ENCODE results near the gene LDLRAP1.
"Not testable (repeated sequence)": the region's sequence is repeated elsewhere in the genome, so short reads cannot be mapped to it uniquely, and the experiment has no call there.

The LDLRAP1 gene

GRCh38 chr1:25598879-25599278 is 55.5 kb downstream of the LDLRAP1 start:
- Histone ChIP-seq H3F3A (ENCODE audit: insufficient read depth, low read length) (no peaks in the 10 kb centered on the region), H3K9me3 (ENCODE audit: low read length) (no peaks in the 10 kb centered on the region), H2AFZ (ENCODE audit: low read length) (no peak overlapping the region), H3K27me3 (ENCODE audit: insufficient read depth, low read length) (peaks cover 7% of the 10 kb centered on the region), H4K20me1 (ENCODE audit: insufficient read depth, low read length) (no peaks in the 10 kb centered on the region), H3K4me3 (ENCODE audit: low read depth, low read length, poor library complexity, severe bottlenecking) (no peak overlapping the region), H3K9me2 (ENCODE audit: low read depth, low read length) (no peaks in the 10 kb centered on the region), H3K9ac (ENCODE audit: low read length) (no peak overlapping the region), H3K4me1 (ENCODE audit: insufficient read depth, low read length, severe bottlenecking) (no peaks in the 10 kb centered on the region), H3K4me2 (ENCODE audit: low read length) (no peak overlapping the region), H3K36me3 (ENCODE audit: insufficient read depth, low read length) (no peaks in the 10 kb centered on the region; the same call in 1 of the 2 replicates), H3K79me2 (ENCODE audit: insufficient read depth, low read length) (no peaks in the 10 kb centered on the region), H3K27ac (ENCODE audit: low read depth, low read length, poor library complexity, severe bottlenecking) (no peak overlapping the region)
- no peak for TF ChIP-seq CTCF (IDR thresholded peaks at IDR 0.05; ENCODE audit: low read length)
- no peak for TF ChIP-seq EZH2 (IDR thresholded peaks at IDR 0.05; ENCODE audit: borderline replicate concordance, low read length)

- no peak overlapping the region for H3K9ac ChIP-seq (ENCODE audit: low read length)
- H3K4me1 ChIP-seq (ENCODE audit: insufficient read depth, low read length, severe bottlenecking) = no peaks in the 10 kb centered on the region
- no peaks in the 10 kb centered on the region for H4K20me1 ChIP-seq (ENCODE audit: insufficient read depth, low read length)
- H3K4me3 ChIP-seq (ENCODE audit: low read depth, low read length, poor library complexity, severe bottlenecking) = no peak overlapping the region
- H3K4me2 ChIP-seq (ENCODE audit: low read length) = no peak overlapping the region
- no peaks in the 10 kb centered on the region for H3K9me3 ChIP-seq (ENCODE audit: low read length)
- no peaks in the 10 kb centered on the region; the same call in 1 of the 2 replicates for H3K36me3 ChIP-seq (ENCODE audit: insufficient read depth, low read length)
- H2AFZ ChIP-seq (ENCODE audit: low read length) = no peak overlapping the region
- no peaks in the 10 kb centered on the region for H3F3A ChIP-seq (ENCODE audit: insufficient read depth, low read length)
- no peak overlapping the region for H3K27ac ChIP-seq (ENCODE audit: low read depth, low read length, poor library complexity, severe bottlenecking)
- peaks cover 5% of the 10 kb centered on the region for H3K27me3 ChIP-seq (ENCODE audit: insufficient read depth, low read length)
- no peaks in the 10 kb centered on the region for H3K79me2 ChIP-seq (ENCODE audit: insufficient read depth, low read length)
- no peaks in the 10 kb centered on the region for H3K9me2 ChIP-seq (ENCODE audit: low read depth, low read length)
- TF ChIP-seq EZH2 (IDR thresholded peaks at IDR 0.05; ENCODE audit: borderline replicate concordance, low read length) = no peak
- TF ChIP-seq CTCF (IDR thresholded peaks at IDR 0.05; ENCODE audit: low read length) = no peak
Measured at GRCh38 chr1:25599969-25600610, 56.7 kb downstream of the LDLRAP1 start.

DNA sequence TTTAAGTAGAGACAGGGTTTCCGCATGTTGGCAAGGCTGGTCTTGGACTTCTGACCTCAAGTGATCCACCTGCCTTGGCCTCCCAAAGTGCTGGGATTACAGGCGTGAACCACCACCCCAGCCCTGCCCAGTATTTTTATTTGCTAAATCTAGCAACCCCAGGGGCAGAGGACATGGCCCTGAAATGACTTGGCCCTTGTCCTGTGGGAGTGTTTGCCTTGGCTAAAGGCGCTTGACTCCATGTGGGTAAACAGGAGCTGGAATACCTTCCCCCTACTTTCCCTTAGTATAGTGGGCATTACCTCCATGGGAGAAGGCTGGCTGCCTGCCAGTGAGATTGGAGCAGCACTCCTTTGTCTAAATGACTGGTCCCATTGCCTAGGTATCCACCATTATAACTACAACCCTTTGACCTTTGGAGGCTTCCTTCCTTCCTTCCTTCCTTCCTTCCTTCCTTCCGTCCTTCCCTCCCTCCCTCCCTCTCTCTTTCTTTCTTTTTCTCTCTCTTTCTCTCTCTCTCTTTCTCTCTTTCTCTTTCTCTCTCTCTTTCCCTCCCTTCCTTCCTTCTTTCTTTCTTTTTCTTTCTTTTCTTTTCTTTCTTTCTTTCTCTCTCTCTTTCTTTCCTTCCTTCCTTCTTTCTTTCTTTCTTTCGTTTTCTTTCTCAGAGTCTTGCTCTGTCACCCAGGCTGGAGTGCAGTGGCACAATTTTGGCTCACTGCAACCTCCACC is 57.7 kb downstream of the LDLRAP1 start:
- not testable (repeated sequence) for H3K4me3 ChIP-seq (ENCODE audit: low read depth, low read length, poor library complexity, severe bottlenecking); H3K79me2 ChIP-seq (ENCODE audit: insufficient read depth, low read length); H3K9ac ChIP-seq (ENCODE audit: low read length); H2AFZ ChIP-seq (ENCODE audit: low read length); H3K36me3 ChIP-seq (ENCODE audit: insufficient read depth, low read length); H3F3A ChIP-seq (ENCODE audit: insufficient read depth, low read length); H3K4me1 ChIP-seq (ENCODE audit: insufficient read depth, low read length, severe bottlenecking); H4K20me1 ChIP-seq (ENCODE audit: insufficient read depth, low read length); H3K27me3 ChIP-seq (ENCODE audit: insufficient read depth, low read length); H3K27ac ChIP-seq (ENCODE audit: low read depth, low read length, poor library complexity, severe bottlenecking); H3K9me3 ChIP-seq (ENCODE audit: low read length); H3K4me2 ChIP-seq (ENCODE audit: low read length); H3K9me2 ChIP-seq (ENCODE audit: low read depth, low read length)

- not testable (repeated sequence) for H3K27me3 ChIP-seq (ENCODE audit: insufficient read depth, low read length); H3K36me3 ChIP-seq (ENCODE audit: insufficient read depth, low read length); H3K4me1 ChIP-seq (ENCODE audit: insufficient read depth, low read length, severe bottlenecking); H2AFZ ChIP-seq (ENCODE audit: low read length); H3K9ac ChIP-seq (ENCODE audit: low read length); H3K79me2 ChIP-seq (ENCODE audit: insufficient read depth, low read length); H3K4me2 ChIP-seq (ENCODE audit: low read length); H3K9me3 ChIP-seq (ENCODE audit: low read length); H4K20me1 ChIP-seq (ENCODE audit: insufficient read depth, low read length); H3F3A ChIP-seq (ENCODE audit: insufficient read depth, low read length); H3K4me3 ChIP-seq (ENCODE audit: low read depth, low read length, poor library complexity, severe bottlenecking); H3K9me2 ChIP-seq (ENCODE audit: low read depth, low read length); H3K27ac ChIP-seq (ENCODE audit: low read depth, low read length, poor library complexity, severe bottlenecking)
Measured at GRCh38 chr1:25603779-25604538, 60.6 kb downstream of the LDLRAP1 start.
